IMR-90 (cell line): ENCODE data around the gene MIEF2. TPM values are rescaled to one million over a fixed set of nuclear protein-coding genes. Genes with fewer than 3 reads are reported as not detected.

Experiments
- ATAC-seq: fragments of 200-7000 bp; cut with Tn5 transposase; 2 replicates; pipeline ENCODE4 v1.9.1; 2020; ENCODE audit warnings: low read depth, mild to moderate bottlenecking, moderate library complexity
- BruUV-seq: library from RNA; stranded (reverse); fragments of 400-500 nt; replicated peaks from 2 replicates; lab custom pipeline; 2021; lab: Mats Ljungman, UMichigan
- CTCF ChIA-PET: fragments of 300-600 bp; formaldehyde crosslinking; extraction: SDS; loops from one replicate; lab custom pipeline; 2021; ENCODE audit warnings: antibody characterized with exemption; lab: Yijun Ruan, JAX
- POLR2A ChIA-PET: fragments of 300-600 bp; sonication (Branson Sonifier 250); formaldehyde crosslinking; loops from one replicate; lab custom pipeline; 2022; ENCODE audit warnings: antibody characterized with exemption; ENCODE audit not compliant: unreplicated experiment; lab: Charles Lee
- DNase-seq: peaks from one replicate; pipeline ENCODE4 v3.0.0; 2013
- H2AFZ ChIP-seq: replicated peaks from 2 replicates; pipeline ENCODE3; 2013; ENCODE audit warnings: low read length, mild to moderate bottlenecking; ENCODE audit not compliant: poor library complexity
- H2AK5ac ChIP-seq: 2 replicates; pipeline ENCODE4 v1.6.1; 2013; ENCODE audit warnings: low read depth, low read length, inconsistent platforms
- H2AK9ac ChIP-seq: replicated peaks from 2 replicates; pipeline ENCODE3; 2013; ENCODE audit warnings: mild to moderate bottlenecking, low read depth, low read length, moderate library complexity; ENCODE audit not compliant: poor library complexity
- H2BK120ac ChIP-seq: 2 replicates; pipeline ENCODE4 v1.6.1; 2013; ENCODE audit warnings: low read depth, low read length, inconsistent platforms
- H2BK15ac ChIP-seq: 3 replicates; pipeline ENCODE4 v1.6.1; 2013; ENCODE audit warnings: low read depth, low read length, inconsistent platforms
- H2BK20ac ChIP-seq: 2 replicates; pipeline ENCODE4 v1.6.1; 2013; ENCODE audit warnings: low read depth, mild to moderate bottlenecking, inconsistent platforms, low read length, moderate library complexity
- H2BK5ac ChIP-seq: 2 replicates; pipeline ENCODE4 v1.6.1; 2013; ENCODE audit warnings: mild to moderate bottlenecking, low read depth, low read length, inconsistent platforms; ENCODE audit not compliant: poor library complexity, severe bottlenecking
- H3K14ac ChIP-seq: replicated peaks from 2 replicates; pipeline ENCODE4 v1.6.1; 2013; ENCODE audit warnings: low read depth, low read length, inconsistent platforms
- H3K18ac ChIP-seq: 2 replicates; pipeline ENCODE4 v1.6.1; 2013; ENCODE audit warnings: low read depth, low read length, control low read depth
- H3K23ac ChIP-seq: 2 replicates; pipeline ENCODE4 v1.6.1; 2013; ENCODE audit warnings: low read depth, low read length, inconsistent platforms
- H3K27ac ChIP-seq: 2 replicates; pipeline ENCODE4 v1.5.1; 2013; ENCODE audit warnings: mild to moderate bottlenecking, control low read depth, low read length; ENCODE audit not compliant: insufficient read depth
- H3K27me3 ChIP-seq: 2 replicates; pipeline ENCODE4 v1.6.1; 2013; ENCODE audit warnings: low read length; ENCODE audit not compliant: control insufficient read depth, insufficient read depth
- H3K36me3 ChIP-seq: 2 replicates; pipeline ENCODE4 v1.6.1; 2013; ENCODE audit warnings: low read length, mixed read lengths; ENCODE audit not compliant: control insufficient read depth, insufficient read depth
- H3K4ac ChIP-seq: 2 replicates; pipeline ENCODE4 v1.6.1; 2013; ENCODE audit warnings: low read depth, low read length, inconsistent platforms
- H3K4me1 ChIP-seq: 2 replicates; pipeline ENCODE4 v1.6.1; 2013; ENCODE audit warnings: low read length, mixed read lengths; ENCODE audit not compliant: control insufficient read depth, insufficient read depth
- H3K4me2 ChIP-seq: 2 replicates; pipeline ENCODE4 v1.6.1; 2013; ENCODE audit warnings: low read depth, mild to moderate bottlenecking, control low read depth, low read length, moderate library complexity
- H3K4me3 ChIP-seq: 2 replicates; pipeline ENCODE4 v1.5.1; 2013; ENCODE audit warnings: low read depth, mild to moderate bottlenecking, control low read depth, low read length, moderate library complexity; ENCODE audit not compliant: insufficient read depth
- H3K56ac ChIP-seq: 2 replicates; pipeline ENCODE4 v1.6.1; 2013; ENCODE audit warnings: low read length, inconsistent platforms; ENCODE audit not compliant: insufficient read depth; ENCODE audit errors: extremely low read depth
- H3K79me1 ChIP-seq, 2 experiments: 2 replicates each; pipeline ENCODE4 v1.6.1; 2013; ENCODE audit warnings: low read length in 2 of 2, inconsistent platforms in 1 of 2, low read depth in 1 of 2
- H3K9ac ChIP-seq: 2 replicates; pipeline ENCODE4 v1.6.1; 2013; ENCODE audit warnings: low read depth, low read length, control low read depth
- H3K9me1 ChIP-seq: 2 replicates; pipeline ENCODE4 v1.6.1; 2013; ENCODE audit warnings: low read length, inconsistent platforms; ENCODE audit not compliant: insufficient read depth
- H3K9me3 ChIP-seq: 2 replicates; pipeline ENCODE4 v1.6.1; 2013; ENCODE audit warnings: low read length; ENCODE audit not compliant: control insufficient read depth, insufficient read depth
- H4K20me1 ChIP-seq: 2 replicates; pipeline ENCODE4 v1.6.1; 2013; ENCODE audit warnings: low read length, inconsistent platforms; ENCODE audit not compliant: insufficient read depth
- H4K5ac ChIP-seq: 2 replicates; pipeline ENCODE4 v1.6.1; 2013; ENCODE audit warnings: mild to moderate bottlenecking, low read depth, low read length, control low read depth
- H4K8ac ChIP-seq, 2 experiments: 2 replicates each; pipeline ENCODE4 v1.6.1; 2013; ENCODE audit warnings: low read depth in 2 of 2, low read length in 2 of 2, control low read depth in 1 of 2, inconsistent platforms in 1 of 2
- H4K91ac ChIP-seq: 2 replicates; pipeline ENCODE4 v1.6.1; 2013; ENCODE audit warnings: low read depth, low read length, inconsistent platforms; ENCODE audit not compliant: insufficient read depth
- BHLHE40 ChIP-seq: fragments of 150-350 bp; IDR thresholded peaks from 2 replicates; pipeline ENCODE4 v1.6.1; 2016; ENCODE audit warnings: mild to moderate bottlenecking, low read depth, low read length
- CTCF ChIP-seq: conservative IDR thresholded peaks from 2 replicates; pipeline ENCODE4 v1.5.1; 2012; ENCODE audit warnings: mild to moderate bottlenecking, low read depth, low read length, improper control_type of control experiment
- ELK1 ChIP-seq: fragments of 150-350 bp; IDR thresholded peaks from 2 replicates; pipeline ENCODE4 v1.6.1; 2016; ENCODE audit warnings: low read depth, mild to moderate bottlenecking, low read length, moderate library complexity, borderline replicate concordance
- MAFK ChIP-seq: IDR thresholded peaks from 2 replicates; pipeline ENCODE4 v1.6.1; 2012; ENCODE audit warnings: low read depth, low read length, improper control_type of control experiment
- NFE2L2 ChIP-seq: fragments of 150-350 bp; IDR thresholded peaks from 2 replicates; pipeline ENCODE4 v1.6.1; 2016; ENCODE audit warnings: low read depth, mild to moderate bottlenecking, low read length
- POLR2A ChIP-seq: IDR thresholded peaks from 2 replicates; pipeline ENCODE4 v1.6.1; 2012; ENCODE audit warnings: mild to moderate bottlenecking, low read depth, low read length
- RAD21 ChIP-seq: IDR thresholded peaks from 2 replicates; pipeline ENCODE4 v1.6.1; 2012; ENCODE audit warnings: low read length, improper control_type of control experiment
- SMC3 ChIP-seq: fragments of 150-350 bp; IDR thresholded peaks from 2 replicates; pipeline ENCODE4 v1.6.1; 2016; ENCODE audit warnings: low read depth, mild to moderate bottlenecking, antibody characterized with exemption, low read length, moderate library complexity
- WGBS, 2 experiments: methylation state at CpG; one replicate each; pipeline versions ENCODE4 v1.1.5 to v1.1.7; 2013; ENCODE audit warnings: missing lambda C conversion rate in 2 of 2; ENCODE audit not compliant: insufficient read length in 1 of 2; ENCODE audit errors: extremely low coverage in 2 of 2; 5-methylcytosine and 5-hydroxymethylcytosine counted together
- dilution Hi-C: fragments of 300-500 bp; cut with HindIII; formaldehyde crosslinking; loops from one replicate; pipeline ENCODE4 v1.14.3; 2018; ENCODE audit warnings: low sequenced_read_pairs; ENCODE audit not compliant: unreplicated experiment
- in situ Hi-C: fragments of 300-500 bp; cut with MboI; formaldehyde crosslinking; loops from 3 replicates; pipeline ENCODE4 v1.14.3; 2019; ENCODE audit warnings: low sequenced_read_pairs, inconsistent platforms, mixed read lengths
- intact Hi-C: fragments of 100-400 bp; cut with micrococcal nuclease; formaldehyde crosslinking; loops from 2 replicates; pipeline ENCODE4 v1.10.0; 2022
- polyA plus RNA-seq, 3 experiments: library from polyadenylated mRNA; depleted of rRNA; stranded (reverse); fragments of >200 nt; gene quantifications; 2 replicates each; pipeline ENCODE4 v1.2.3, GENCODE V29; 2012; ENCODE audit warnings: low replicate concordance in 1 of 3
- total RNA-seq: library from RNA; depleted of rRNA; stranded (reverse); fragments of >200 nt; gene quantifications from 2 replicates; pipeline ENCODE4 v1.2.3, GENCODE V29; 2012

MIEF2 gene
- total and polyA plus RNA-seq, 2 of the 4 experiments (the other 2 are of a cell fraction) = 9.1 to 26.6 TPM

- no peak overlapping the region for H4K8ac ChIP-seq
- peaks cover 13% of the 10 kb centered on the region for H3K4me1 ChIP-seq
- dilution Hi-C loops (no loop called here), in situ Hi-C loops (no loop called here), intact Hi-C loops (no loop called here)
- H3K79me1 ChIP-seq = peaks cover 0 to 30% of the 10 kb centered on the region in 2 experiments; a peak in 3 of 4 replicates
- DNase-seq (no peak), ATAC-seq (no peak)
- no peak overlapping the region for H2BK5ac ChIP-seq
- H3K9me3 ChIP-seq = no peaks in the 10 kb centered on the region
- no peak overlapping the region for H4K5ac ChIP-seq
- no peak overlapping the region for H3K9ac ChIP-seq
- no peak overlapping the region for H3K23ac ChIP-seq
- H3K27me3 ChIP-seq = no peaks in the 10 kb centered on the region
- CTCF ChIA-PET = no interaction called here
- H2BK20ac ChIP-seq = no peak overlapping the region
- no peak overlapping the region for H3K27ac ChIP-seq
- 88% methylated on average over 6 of the region's 14 CpGs; no CpG with 5 or more reads in 1 of the 2 experiments for WGBS, 2 experiments
- no peak for TF ChIP-seq CTCF
- no peak for TF ChIP-seq BHLHE40
- TF ChIP-seq ELK1 = no peak
- no peak for TF ChIP-seq MAFK
- TF ChIP-seq SMC3 = no peak
- no peak for TF ChIP-seq RAD21
- TF ChIP-seq NFE2L2 = no peak
- no peak for TF ChIP-seq POLR2A
- H3K14ac ChIP-seq = no peak overlapping the region
- no TSS peak for BruUV-seq
- peak overlapping the region; percentile 59 for H2AK9ac ChIP-seq
- H3K4me3 ChIP-seq = no peak overlapping the region
- H3K56ac ChIP-seq = no peak overlapping the region
- H2AFZ ChIP-seq = no peak overlapping the region
- H3K36me3 ChIP-seq = peaks cover 20% of the 10 kb centered on the region
- H3K18ac ChIP-seq = no peak overlapping the region
- H3K4ac ChIP-seq = no peak overlapping the region
- H2BK15ac ChIP-seq = no peak overlapping the region
- H4K20me1 ChIP-seq = peaks cover 3% of the 10 kb centered on the region; the same call in 1 of the 2 replicates
- no peak overlapping the region for H4K91ac ChIP-seq
- peaks cover 22% of the 10 kb centered on the region for H3K9me1 ChIP-seq
- H2BK120ac ChIP-seq = no peak overlapping the region
- no peak overlapping the region for H3K4me2 ChIP-seq
- POLR2A ChIA-PET = no interaction called here
- no peak overlapping the region for H2AK5ac ChIP-seq
These were observed 9.8 kb downstream of the MIEF2 start for GRCh38 chr17:18270046-18270931.
